Vagina (tissue), 2 donors: ENCODE data around the gene LTBP3.

Experiments
- POLR2A ChIP-seq, 2 donors: fragments of 450-650 bp; IDR thresholded peaks; one replicate each; pipeline ENCODE4 v1.6.1; 2017; ENCODE audit warnings: antibody characterized with exemption in 2 of 2, mild to moderate bottlenecking in 2 of 2, moderate library complexity in 2 of 2
- TF ChIP-seq, protein P1 (sequence below), 3 experiments: fragments of 450-650 bp in 2 of 3; fragments of 200-600 bp in 1 of 3; sonication (generic) in 1 of 3; IDR thresholded peaks; one replicate each; pipeline ENCODE4 v1.5.1; 2017 to 2019; ENCODE audit warnings: antibody characterized with exemption in 3 of 3, mild to moderate bottlenecking in 2 of 3, moderate library complexity in 2 of 3

DNA sequence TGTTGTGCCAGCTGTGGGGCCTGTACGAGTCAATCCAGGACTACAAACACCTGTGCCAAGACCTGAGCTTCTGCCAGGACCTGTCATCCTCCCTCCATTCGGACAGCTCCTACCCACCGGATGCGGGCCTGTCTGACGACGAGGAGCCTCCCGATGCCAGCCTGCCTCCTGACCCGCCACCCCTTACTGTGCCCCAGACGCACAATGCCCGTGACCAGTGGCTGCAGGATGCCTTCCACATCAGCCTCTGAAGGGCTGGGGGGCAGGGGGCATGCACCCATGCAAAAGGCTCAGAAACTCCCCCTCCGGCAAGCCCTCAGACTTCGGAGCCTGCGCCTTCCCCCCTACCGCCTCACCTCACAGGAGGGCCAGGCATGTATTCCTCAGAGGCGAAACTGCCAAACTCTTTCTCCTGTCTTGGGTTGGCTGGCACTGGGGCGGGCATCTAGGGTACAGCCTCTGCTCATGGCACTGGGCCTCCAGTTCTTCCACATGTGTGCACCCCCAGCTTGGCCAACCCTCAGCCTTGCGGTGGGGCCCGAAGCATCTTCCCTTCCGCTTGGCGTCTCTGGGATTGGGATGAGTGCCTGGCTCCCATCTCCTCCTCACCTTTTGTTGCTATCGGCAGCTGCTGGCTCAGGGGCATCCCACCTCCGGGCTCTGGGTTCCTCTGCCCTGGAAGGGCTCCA lies 15.4 kb upstream of the LTBP3 start:
- TF ChIP-seq, protein P1, sequence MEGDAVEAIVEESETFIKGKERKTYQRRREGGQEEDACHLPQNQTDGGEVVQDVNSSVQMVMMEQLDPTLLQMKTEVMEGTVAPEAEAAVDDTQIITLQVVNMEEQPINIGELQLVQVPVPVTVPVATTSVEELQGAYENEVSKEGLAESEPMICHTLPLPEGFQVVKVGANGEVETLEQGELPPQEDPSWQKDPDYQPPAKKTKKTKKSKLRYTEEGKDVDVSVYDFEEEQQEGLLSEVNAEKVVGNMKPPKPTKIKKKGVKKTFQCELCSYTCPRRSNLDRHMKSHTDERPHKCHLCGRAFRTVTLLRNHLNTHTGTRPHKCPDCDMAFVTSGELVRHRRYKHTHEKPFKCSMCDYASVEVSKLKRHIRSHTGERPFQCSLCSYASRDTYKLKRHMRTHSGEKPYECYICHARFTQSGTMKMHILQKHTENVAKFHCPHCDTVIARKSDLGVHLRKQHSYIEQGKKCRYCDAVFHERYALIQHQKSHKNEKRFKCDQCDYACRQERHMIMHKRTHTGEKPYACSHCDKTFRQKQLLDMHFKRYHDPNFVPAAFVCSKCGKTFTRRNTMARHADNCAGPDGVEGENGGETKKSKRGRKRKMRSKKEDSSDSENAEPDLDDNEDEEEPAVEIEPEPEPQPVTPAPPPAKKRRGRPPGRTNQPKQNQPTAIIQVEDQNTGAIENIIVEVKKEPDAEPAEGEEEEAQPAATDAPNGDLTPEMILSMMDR (IDR thresholded peaks at IDR 0.05) = no peak
- TF ChIP-seq POLR2A (IDR thresholded peaks at IDR 0.05) = no peak
